ENCODE measurements around the gene PAPLN. TPM values are rescaled to one million over a fixed set of nuclear protein-coding genes. Genes with fewer than 3 reads are reported as not detected.

PAPLN gene
- polyA plus RNA-seq, 1 donor (not counting 4 experiments of a cell fraction or from before 2014, with no cell fraction given) = 8.2 TPM

DNA sequence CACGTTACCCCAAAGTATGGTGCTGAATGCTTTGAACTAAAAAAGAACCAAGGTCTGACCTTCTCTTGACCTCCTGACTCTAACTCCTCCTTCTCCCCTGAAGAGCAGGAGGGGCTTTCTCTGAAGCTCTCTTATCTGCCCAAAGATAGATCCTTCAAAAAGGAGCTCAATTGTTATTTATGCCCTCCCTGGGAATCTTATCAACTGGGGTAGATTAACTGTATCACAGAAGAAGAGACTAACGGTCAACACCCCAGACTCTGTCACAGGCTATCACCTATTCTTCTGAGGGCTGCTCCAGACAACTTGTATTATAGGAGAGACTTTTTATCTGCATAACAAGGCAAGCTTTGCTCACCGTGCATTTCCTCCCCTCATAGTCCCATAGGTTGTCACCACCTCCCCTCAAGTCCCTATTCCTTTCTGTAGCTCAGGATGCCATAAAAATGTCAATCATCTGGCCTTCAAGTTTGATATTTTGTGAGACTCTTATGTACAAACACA lies 86.6 kb downstream of the PAPLN start:
- H3K79me2 ChIP-seq (ENCODE audit: control insufficient read depth, insufficient read depth, low read length) = no peaks in the 10 kb centered on the region
- H3K36me3 ChIP-seq (ENCODE audit: control insufficient read depth in 2 of 2, extremely low read depth in 1 of 2, insufficient read depth in 2 of 2, low read length in 2 of 2) = peaks cover 0 to 5% of the 10 kb centered on the region in 2 experiments
- H3K27ac ChIP-seq (ENCODE audit: control insufficient read depth, insufficient read depth, low read length) = no peak overlapping the region
- no peak overlapping the region for H3K4me3 ChIP-seq (ENCODE audit: control insufficient read depth in 2 of 3, extremely low read depth in 1 of 3, insufficient read depth in 2 of 3, low read depth in 1 of 3, low read length in 3 of 3)
- no peak overlapping the region for H3K4me2 ChIP-seq (ENCODE audit: control insufficient read depth, extremely low read depth, insufficient read depth, low read depth, low read length)
- dilution Hi-C loops (cut with MboI; ENCODE audit: extremely low pct_ligation_motif_present, low sequenced_read_pairs) = no loop called here
- no peaks in the 10 kb centered on the region for H4K20me1 ChIP-seq (ENCODE audit: control insufficient read depth, extremely low read depth, insufficient read depth, low read length)
- TF ChIP-seq, protein P1, sequence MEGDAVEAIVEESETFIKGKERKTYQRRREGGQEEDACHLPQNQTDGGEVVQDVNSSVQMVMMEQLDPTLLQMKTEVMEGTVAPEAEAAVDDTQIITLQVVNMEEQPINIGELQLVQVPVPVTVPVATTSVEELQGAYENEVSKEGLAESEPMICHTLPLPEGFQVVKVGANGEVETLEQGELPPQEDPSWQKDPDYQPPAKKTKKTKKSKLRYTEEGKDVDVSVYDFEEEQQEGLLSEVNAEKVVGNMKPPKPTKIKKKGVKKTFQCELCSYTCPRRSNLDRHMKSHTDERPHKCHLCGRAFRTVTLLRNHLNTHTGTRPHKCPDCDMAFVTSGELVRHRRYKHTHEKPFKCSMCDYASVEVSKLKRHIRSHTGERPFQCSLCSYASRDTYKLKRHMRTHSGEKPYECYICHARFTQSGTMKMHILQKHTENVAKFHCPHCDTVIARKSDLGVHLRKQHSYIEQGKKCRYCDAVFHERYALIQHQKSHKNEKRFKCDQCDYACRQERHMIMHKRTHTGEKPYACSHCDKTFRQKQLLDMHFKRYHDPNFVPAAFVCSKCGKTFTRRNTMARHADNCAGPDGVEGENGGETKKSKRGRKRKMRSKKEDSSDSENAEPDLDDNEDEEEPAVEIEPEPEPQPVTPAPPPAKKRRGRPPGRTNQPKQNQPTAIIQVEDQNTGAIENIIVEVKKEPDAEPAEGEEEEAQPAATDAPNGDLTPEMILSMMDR (optimal IDR thresholded peaks at IDR 0.05 in 1 of 3, IDR thresholded peaks at IDR 0.05 in 1 of 3, conservative IDR thresholded peaks at IDR 0.05 in 1 of 3; ENCODE audit: extremely low read depth in 1 of 3, insufficient read depth in 2 of 3, low read length in 3 of 3) = no peak
- no peak for TF ChIP-seq EZH2 (IDR thresholded peaks at IDR 0.05; ENCODE audit: low read length)
- no peak overlapping the region for H2AFZ ChIP-seq (ENCODE audit: control insufficient read depth, low read length)
- H3K4me1 ChIP-seq (ENCODE audit: control insufficient read depth, extremely low read depth, insufficient read depth, low read length) = no peaks in the 10 kb centered on the region
- H3K9me1 ChIP-seq (ENCODE audit: control insufficient read depth, extremely low read depth, insufficient read depth, low read length) = no peaks in the 10 kb centered on the region
- FAIRE-seq (no peak), DNase-seq (ENCODE audit: low read depth, low spot score) (no peak)
- H3K27me3 ChIP-seq (ENCODE audit: control insufficient read depth, extremely low read depth, insufficient read depth, low read length) = no peaks in the 10 kb centered on the region
- no peaks in the 10 kb centered on the region for H3K9me3 ChIP-seq (ENCODE audit: control insufficient read depth, low read depth, low read length)
- H3K9ac ChIP-seq (ENCODE audit: control insufficient read depth, extremely low read depth, insufficient read depth, low read length) = no peak overlapping the region

Small RNAs within 50 kb of the gene (small RNA-seq; reads per million reads assigned to genes)
- 0 reads per million in 3 experiments for gene AC004858.1 (ENCODE audit: insufficient read length in 3 of 3, low read depth in 3 of 3, low replicate concordance in 1 of 3)
- 0 reads per million in 3 experiments for gene RNU6-419P (ENCODE audit: insufficient read length in 3 of 3, low read depth in 3 of 3, low replicate concordance in 1 of 3)

Other genes with a start within 250 kb of the PAPLN start
- 10.6 to 16.6 TPM (median 10.8 TPM) in 3 replicates for gene ZFYVE1, start 210.4 kb upstream of the PAPLN start, polyA plus RNA-seq
- gene RBM25, start 179.0 kb upstream of the PAPLN start, polyA plus RNA-seq = 25.6 to 47.4 TPM (median 27.0 TPM) in 3 replicates
- gene PSEN1, start 101.0 kb upstream of the PAPLN start, polyA plus RNA-seq = 19.2 to 32.6 TPM (median 31.6 TPM) in 3 replicates
- 108 to 122 TPM (median 110 TPM) in 3 replicates for gene NUMB, start 221.0 kb downstream of the PAPLN start, polyA plus RNA-seq